Body of pancreas (tissue), 4 donors: ENCODE data around the gene ARPC1A. TPM values are rescaled to one million over a fixed set of nuclear protein-coding genes. Genes with fewer than 3 reads are reported as not detected.

Source experiments
- ATAC-seq: fragments of 150-250 bp; one replicate; pipeline ENCODE4 v1.9.1; 2016
- DNase-seq, 4 donors: peaks; one replicate each; pipeline ENCODE4 v3.0.0-alpha.2; 2019
- H3K27ac ChIP-seq, 4 donors: fragments of 200-600 bp; sonication (generic); 1 replicate in 3 of 4; 2 replicates in 1 of 4; pipeline versions ENCODE4 v1.5.1 to v1.6.1; 2016 to 2019; ENCODE audit warnings: mild to moderate bottlenecking in 1 of 4, mixed read lengths in 1 of 4, moderate library complexity in 1 of 4
- H3K27me3 ChIP-seq, 2 donors: fragments of 200-600 bp; sonication (generic); one replicate each; pipeline ENCODE4 v1.6.0; 2016; ENCODE audit warnings: mild to moderate bottlenecking in 1 of 2
- H3K36me3 ChIP-seq, 2 donors: fragments of 200-600 bp; sonication (generic); replicated peaks in 1 of 2; 2 replicates each; pipeline ENCODE4 v1.5.1; 2016; ENCODE audit warnings: low read depth in 2 of 2; ENCODE audit not compliant: insufficient read depth in 1 of 2
- H3K4me1 ChIP-seq: fragments of 200-600 bp; sonication (generic); one replicate; pipeline ENCODE4 v1.6.0; 2016
- H3K4me3 ChIP-seq, 2 donors: fragments of 200-600 bp; sonication (generic); 1 replicate in 1 of 2; 2 replicates in 1 of 2; pipeline ENCODE4 v1.5.1; 2016 to 2019
- H3K9me3 ChIP-seq, 3 donors: fragments of 200-600 bp; sonication (generic); 1 replicate in 2 of 3; 2 replicates in 1 of 3; pipeline ENCODE4 v1.5.1; 2016
- POLR2A ChIP-seq, 3 donors: fragments of 450-650 bp; IDR thresholded peaks; one replicate each; pipeline ENCODE4 v1.6.1; 2016; ENCODE audit warnings: antibody characterized with exemption in 3 of 3, mild to moderate bottlenecking in 2 of 3
- WGBS, 2 donors: methylation state at CpG; one replicate each; pipeline ENCODE4 v1.1.5; 2017; 5-methylcytosine and 5-hydroxymethylcytosine counted together
- intact Hi-C: fragments of 100-400 bp; cut with DNase I; formaldehyde crosslinking; loops from one replicate; pipeline ENCODE4 v1.15.1; 2023
- total RNA-seq, 2 donors: library from RNA; depleted of rRNA; stranded (reverse); fragments of >200 nt; gene quantifications; one replicate each; pipeline ENCODE4 v1.1.0, GENCODE V29; 2016
- TF ChIP-seq, protein P1 (sequence below), 7 experiments: fragments of 450-650 bp in 4 of 7; fragments of 200-600 bp in 3 of 7; sonication (generic) in 3 of 7; IDR thresholded peaks; one replicate each; pipeline ENCODE4 v1.5.1; 2016 to 2019; ENCODE audit warnings: antibody characterized with exemption in 7 of 7

The ARPC1A gene
- total RNA-seq, 2 donors from 2014 or later, result 63.0 to 106 TPM

DNA sequence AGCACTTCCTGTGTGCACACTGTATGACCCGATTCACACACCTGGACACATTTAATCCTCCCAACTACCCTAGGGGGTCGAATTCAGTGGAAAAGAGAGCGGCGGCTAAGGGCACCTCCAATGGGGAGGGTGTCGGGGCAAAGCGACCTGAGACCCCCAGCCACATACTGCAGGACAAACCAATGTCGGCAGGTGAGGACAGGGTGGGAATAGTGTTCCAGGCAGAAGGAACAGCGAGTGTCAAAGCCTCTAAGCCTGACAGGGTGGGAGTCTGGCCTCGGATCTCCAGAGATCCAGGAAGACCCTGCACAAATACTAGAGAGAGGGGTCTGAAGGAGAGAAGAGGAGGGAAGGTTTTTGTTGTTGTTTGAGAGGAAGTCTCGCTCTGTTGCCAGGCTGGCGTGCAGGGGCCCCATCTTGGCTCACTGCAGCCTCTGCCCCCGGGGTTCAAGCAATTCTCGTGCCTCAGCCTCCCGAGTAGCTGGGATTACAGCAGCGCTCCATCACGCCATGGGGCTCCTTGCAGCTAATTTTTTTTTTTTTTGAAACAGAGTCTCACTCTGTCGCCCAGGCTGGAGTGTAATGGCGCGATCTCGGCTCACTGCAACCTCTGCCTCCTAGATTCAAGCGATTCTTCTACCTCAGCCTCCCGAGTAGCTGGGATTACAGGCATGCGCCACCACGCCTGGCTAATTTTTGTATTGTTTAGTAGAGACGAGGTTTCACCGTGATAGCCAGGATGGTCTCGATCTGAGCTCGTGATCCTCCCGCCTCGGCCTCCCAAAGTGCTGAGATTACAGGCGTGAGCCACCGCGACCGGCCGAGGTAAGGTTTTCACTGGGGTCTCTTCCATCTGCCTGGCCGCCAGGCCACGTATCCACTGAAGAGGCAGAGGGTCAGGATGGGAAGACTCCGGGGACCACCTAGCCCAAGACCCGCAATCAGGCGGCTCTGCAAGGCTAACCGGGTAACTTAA lies 47.7 kb downstream of the ARPC1A start:
- TF ChIP-seq, protein P1, sequence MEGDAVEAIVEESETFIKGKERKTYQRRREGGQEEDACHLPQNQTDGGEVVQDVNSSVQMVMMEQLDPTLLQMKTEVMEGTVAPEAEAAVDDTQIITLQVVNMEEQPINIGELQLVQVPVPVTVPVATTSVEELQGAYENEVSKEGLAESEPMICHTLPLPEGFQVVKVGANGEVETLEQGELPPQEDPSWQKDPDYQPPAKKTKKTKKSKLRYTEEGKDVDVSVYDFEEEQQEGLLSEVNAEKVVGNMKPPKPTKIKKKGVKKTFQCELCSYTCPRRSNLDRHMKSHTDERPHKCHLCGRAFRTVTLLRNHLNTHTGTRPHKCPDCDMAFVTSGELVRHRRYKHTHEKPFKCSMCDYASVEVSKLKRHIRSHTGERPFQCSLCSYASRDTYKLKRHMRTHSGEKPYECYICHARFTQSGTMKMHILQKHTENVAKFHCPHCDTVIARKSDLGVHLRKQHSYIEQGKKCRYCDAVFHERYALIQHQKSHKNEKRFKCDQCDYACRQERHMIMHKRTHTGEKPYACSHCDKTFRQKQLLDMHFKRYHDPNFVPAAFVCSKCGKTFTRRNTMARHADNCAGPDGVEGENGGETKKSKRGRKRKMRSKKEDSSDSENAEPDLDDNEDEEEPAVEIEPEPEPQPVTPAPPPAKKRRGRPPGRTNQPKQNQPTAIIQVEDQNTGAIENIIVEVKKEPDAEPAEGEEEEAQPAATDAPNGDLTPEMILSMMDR (IDR thresholded peaks at IDR 0.05), result no peak
- TF ChIP-seq POLR2A (IDR thresholded peaks at IDR 0.05), result no peak
- peak overlapping the region; percentile 76 to 93 (median 85) for H3K27ac ChIP-seq
- WGBS, 2 donors, result 78 to 83% methylated on average over 41 of the region's 41 CpGs

DNA sequence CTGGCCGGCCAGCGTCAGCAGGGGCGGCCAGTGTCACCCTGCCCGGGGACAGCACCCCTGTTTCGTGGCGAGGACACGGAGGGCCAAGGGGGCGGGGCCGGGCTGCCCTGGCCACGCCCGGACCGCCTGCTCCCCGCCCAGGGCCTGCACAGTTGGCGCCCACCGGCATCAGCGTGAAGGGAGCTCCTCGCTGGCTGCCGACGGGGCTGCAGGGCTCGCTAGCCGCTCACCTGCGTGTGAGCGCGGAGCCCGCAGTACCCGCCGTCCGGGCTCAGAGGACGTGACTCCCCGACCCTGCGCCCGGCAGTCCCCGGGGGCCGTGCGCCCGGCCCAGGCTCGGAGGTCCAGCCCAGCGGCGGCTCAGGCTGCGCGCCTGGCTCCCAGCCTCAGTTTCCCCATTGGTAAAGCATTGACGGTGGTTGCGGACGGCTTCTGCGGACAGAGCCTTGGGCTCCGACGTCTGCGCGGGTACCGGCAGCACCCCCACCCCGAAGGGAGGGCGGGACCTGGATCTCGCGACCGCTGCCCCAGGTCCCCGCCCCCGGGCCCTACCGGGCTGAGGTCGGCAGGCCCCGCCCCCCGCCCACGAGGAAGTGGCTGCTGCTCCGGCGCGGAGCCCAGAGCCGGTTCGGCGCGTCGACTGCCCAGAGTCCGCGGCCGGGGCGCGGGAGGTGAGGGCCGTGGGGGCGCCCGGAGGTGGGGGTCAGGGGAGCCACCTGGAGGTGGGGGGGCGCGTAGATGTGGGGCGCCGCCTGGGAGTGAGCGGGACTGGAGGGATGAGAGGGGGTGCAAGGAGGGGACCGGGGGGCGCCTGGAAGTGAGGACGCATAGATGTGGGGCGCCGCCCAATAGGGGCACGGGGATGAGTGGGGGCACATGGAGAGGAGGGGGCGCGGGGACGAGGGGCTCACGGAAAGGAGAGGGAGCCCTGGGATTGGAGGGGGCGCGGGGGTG lies 48.7 kb downstream of the ARPC1A start, which contains the start of gene ARPC1B:
TSS of gene ARPC1B (plus strand) at position 620 of the 954 bp plus-strand sequence. CDS start 10,985 bp downstream, outside the sequence.
- 0 to 2% methylated on average over 7 to 75 of the region's 95 CpGs for WGBS, 2 donors
- TF ChIP-seq, protein P1 (IDR thresholded peaks at IDR 0.05), result no peak
- peak; percentile 25 to 77 (median 64) for TF ChIP-seq POLR2A (IDR thresholded peaks at IDR 0.05)
- H3K4me3 ChIP-seq, result peak within 1 kb of the TSS; percentile 92 to 94
- H3K36me3 ChIP-seq, result no peaks in the 10 kb centered on the region
- ATAC-seq, result peak; percentile 80
- no peaks in the 10 kb centered on the region for H3K27me3 ChIP-seq
- peaks cover 38% of the 10 kb centered on the region for H3K4me1 ChIP-seq
- no peaks in the 10 kb centered on the region for H3K9me3 ChIP-seq
- intact Hi-C loops, result no loop called here
- DNase-seq, result peak; percentile 82 to 89 (median 86)
- peak within 1 kb of the TSS; percentile 76 to 93 (median 85) for H3K27ac ChIP-seq

More for the DNA sequence above, 47.7 kb downstream of the ARPC1A start:
- H3K36me3 ChIP-seq, result no peaks in the 10 kb centered on the region
- ATAC-seq (no peak), DNase-seq (no peak)
- no peak overlapping the region for H3K4me3 ChIP-seq
- no peaks in the 10 kb centered on the region for H3K27me3 ChIP-seq
- H3K9me3 ChIP-seq, result no peaks in the 10 kb centered on the region
- intact Hi-C loops, result no loop called here
- H3K4me1 ChIP-seq, result peaks cover 38% of the 10 kb centered on the region

DNA sequence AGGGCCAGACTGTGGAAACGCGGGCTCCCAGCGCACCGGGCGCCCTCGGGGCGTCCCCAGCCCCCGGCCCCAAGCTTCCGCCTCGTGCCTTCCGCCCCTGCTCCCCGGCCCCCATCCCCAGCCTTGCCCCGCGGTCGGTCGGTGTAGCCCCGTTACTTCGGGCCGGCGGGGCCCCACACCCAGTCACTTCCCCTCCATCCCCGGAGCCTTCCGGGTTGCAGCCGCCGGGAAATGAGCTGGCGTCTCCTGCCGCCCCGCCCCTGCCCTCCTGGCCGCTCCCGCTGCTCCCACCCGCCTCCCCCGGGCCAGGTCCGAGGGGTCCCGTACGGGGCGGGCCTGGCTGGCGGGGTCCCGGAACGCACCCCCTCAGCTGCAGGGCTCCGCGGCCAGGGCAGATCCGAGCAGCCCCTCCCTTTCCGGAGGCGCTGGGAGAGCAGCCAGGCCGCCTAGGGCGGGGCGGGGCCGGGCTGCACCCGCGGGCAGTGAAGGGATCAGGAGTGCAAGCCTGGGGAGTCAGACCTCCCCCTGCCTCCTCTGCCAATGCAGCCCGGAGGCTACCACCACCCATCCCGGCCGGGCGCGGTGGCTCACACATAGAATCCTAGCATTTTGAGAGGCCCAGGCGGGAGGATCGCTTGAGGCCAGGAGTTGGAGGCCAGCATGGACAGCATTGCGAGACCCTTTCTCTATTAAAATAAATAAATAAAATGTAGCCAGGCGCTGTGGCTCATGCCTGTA lies 49.5 kb downstream of the ARPC1A start:
- H3K4me1 ChIP-seq, result peaks cover 38% of the 10 kb centered on the region

More for the DNA sequence above, 49.5 kb downstream of the ARPC1A start:
- TF ChIP-seq, protein P1 (IDR thresholded peaks at IDR 0.05), result no peak
- peak in 1 of 3 donors; percentile 8 for TF ChIP-seq POLR2A (IDR thresholded peaks at IDR 0.05)
- ATAC-seq, result peak; percentile 62
- Histone ChIP-seq H3K4me3 (peak overlapping the region; percentile 92 to 94), H3K36me3 (no peaks in the 10 kb centered on the region), H3K9me3 (no peaks in the 10 kb centered on the region), H3K27ac (peak overlapping the region; percentile 76 to 93 (median 85)), H3K27me3 (no peaks in the 10 kb centered on the region)
- DNase-seq, result peak; percentile 69 to 75 (median 70)
- 5 to 17% methylated on average over 6 to 53 of the region's 58 CpGs for WGBS, 2 donors
- intact Hi-C loops, result no loop called here
